Measurements from ENCODE around the gene PCDH12. TPM values are rescaled to one million over a fixed set of nuclear protein-coding genes. Genes with fewer than 3 reads are reported as not detected.

Gene PCDH12
- total RNA-seq, 1 experiment from 2014 or later: not detected

- Mint-ChIP-seq H3K4me1 (no peaks in the 10 kb centered on the region), H3K27me3 (ENCODE audit: low read depth) (no peaks in the 10 kb centered on the region), H3K36me3 (ENCODE audit: insufficient read depth in 1 of 3, low read depth in 3 of 3) (peaks cover 22 to 69% (median 54%) of the 10 kb centered on the region in 3 experiments; a peak in 6 of 7 replicates), H3K4me3 (no peak overlapping the region), H3K27ac (peak overlapping the region in 1 of 3 experiments; percentile 25; a peak in 1 of 7 replicates), H3K9me3 (peaks cover 0 to 3% of the 10 kb centered on the region in 2 experiments; a peak in 1 of 5 replicates)
- no peak overlapping the region for H2AFZ ChIP-seq (ENCODE audit: low read length)
- no peak overlapping the region for H2AK5ac ChIP-seq (ENCODE audit: insufficient read length, low read length)
- no peak overlapping the region for H2BK15ac ChIP-seq (ENCODE audit: low read depth, low read length)
- H3K23me2 ChIP-seq (ENCODE audit: insufficient read length, low read depth, low read length, poor library complexity, severe bottlenecking): no peaks in the 10 kb centered on the region
- no peaks in the 10 kb centered on the region for H3K79me2 ChIP-seq (ENCODE audit: insufficient read depth, low read length)
- peak; percentile 59 for TF ChIP-seq CTCF (conservative IDR thresholded peaks at IDR 0.05)
- H2BK12ac ChIP-seq (ENCODE audit: insufficient read length, low read depth, low read length): no peak overlapping the region
- H4K8ac ChIP-seq (replicated peaks; ENCODE audit: insufficient read length, low read depth, low read length): no peak overlapping the region
- no peak overlapping the region for H3K56ac ChIP-seq (ENCODE audit: insufficient read length, low read depth, low read length)
- H3K27me3 ChIP-seq (ENCODE audit: insufficient read depth, low read length): no peaks in the 10 kb centered on the region
- no peaks in the 10 kb centered on the region for H3K4me1 ChIP-seq (ENCODE audit: insufficient read depth, low read length)
- no peak overlapping the region for H3K27ac ChIP-seq (ENCODE audit: insufficient read length, low read depth, low read length)
- H2BK20ac ChIP-seq (ENCODE audit: low read depth, low read length, poor library complexity, severe bottlenecking): no peak overlapping the region
- no peak overlapping the region for H3K4ac ChIP-seq (ENCODE audit: low read depth, low read length)
- no peaks in the 10 kb centered on the region for H3K9me3 ChIP-seq (ENCODE audit: control insufficient read depth, low read depth, low read length)
- no peak overlapping the region for H3K4me2 ChIP-seq (ENCODE audit: insufficient read depth, insufficient read length, low read length)
- H3K23ac ChIP-seq (ENCODE audit: insufficient read length, low read depth, low read length): no peak overlapping the region
- WGBS (ENCODE audit: extremely low coverage, insufficient read length, low lambda C conversion rate): no CpG with 5 or more reads among the region's 6 CpGs
- peaks cover under 1% of the 10 kb centered on the region for H4K20me1 ChIP-seq (ENCODE audit: control insufficient read depth, insufficient read depth, insufficient read length)
- H4K5ac ChIP-seq (ENCODE audit: insufficient read length, low read depth, low read length): no peak overlapping the region
- no peak overlapping the region for H3T11ph ChIP-seq (ENCODE audit: low read length)
- no peak overlapping the region for H2BK5ac ChIP-seq (ENCODE audit: insufficient read length, low read length)
- H2BK120ac ChIP-seq (ENCODE audit: low read depth, low read length, poor library complexity, severe bottlenecking): no peak overlapping the region
- no peak overlapping the region for H3K9ac ChIP-seq (ENCODE audit: extremely low read depth, insufficient read length, low read length)
- no peaks in the 10 kb centered on the region for H3K79me1 ChIP-seq (ENCODE audit: insufficient read depth, low read depth, low read length, poor library complexity, severe bottlenecking)
- no peak overlapping the region for H3K14ac ChIP-seq (ENCODE audit: insufficient read depth, low read length)
- DNase-seq: no peak
- no peak overlapping the region for H3K18ac ChIP-seq (ENCODE audit: insufficient read length, low read depth, low read length)
- H4K91ac ChIP-seq (ENCODE audit: insufficient read length, low read depth, low read length): no peak overlapping the region
Observed at GRCh38 chr5:142000704-142001484, 42.9 kb upstream of the PCDH12 start.
